Measurements from ENCODE around the gene ETNK2. TPM values are rescaled to one million over a fixed set of nuclear protein-coding genes. Genes with fewer than 3 reads are reported as not detected.

ETNK2 gene
- total RNA-seq, 1 experiment from 2014 or later: 1.1 TPM

DNA sequence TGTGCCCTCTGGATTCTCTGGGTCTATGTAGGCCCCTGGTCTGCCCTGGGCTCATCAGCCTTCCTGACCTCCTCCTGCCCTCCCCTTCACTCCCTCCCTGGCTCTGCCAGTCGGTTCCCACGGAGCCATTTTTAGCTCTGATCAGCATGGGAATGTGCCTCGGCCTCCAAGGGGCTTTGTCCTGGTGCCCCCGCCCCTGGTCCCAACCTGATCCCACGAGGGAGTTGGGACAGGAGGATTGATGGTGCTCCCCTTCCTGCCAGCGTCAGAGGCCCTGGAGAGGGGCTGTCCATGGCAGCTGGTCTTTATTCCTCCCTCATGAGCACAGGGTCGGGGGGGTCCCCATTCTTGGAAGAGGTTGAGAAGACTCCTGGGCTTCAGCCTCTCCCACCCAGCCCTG lies 24.9 kb downstream of the ETNK2 start:
- no peak for DNase-seq (ENCODE audit: low read depth)

DNA sequence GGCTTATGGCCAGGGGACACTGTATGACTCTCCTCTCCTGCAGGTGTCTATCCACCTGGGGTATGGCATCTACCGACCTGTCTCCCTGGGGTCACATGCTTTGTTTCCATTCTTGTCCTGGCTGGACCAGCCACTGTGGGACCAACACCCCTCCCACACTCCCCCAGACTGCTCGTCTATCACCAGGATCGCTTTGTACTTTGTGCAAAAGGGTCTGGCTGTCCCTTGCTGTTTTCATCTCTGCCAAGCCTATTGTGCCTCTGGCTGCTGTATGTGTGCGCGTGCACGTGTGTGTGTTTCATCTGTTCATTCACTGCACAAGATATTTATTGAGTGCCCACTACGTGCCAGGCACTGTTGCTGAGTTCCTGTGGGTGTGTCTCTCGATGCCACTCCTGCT lies 25.5 kb downstream of the ETNK2 start:
- no peak for DNase-seq (ENCODE audit: low read depth)

DNA sequence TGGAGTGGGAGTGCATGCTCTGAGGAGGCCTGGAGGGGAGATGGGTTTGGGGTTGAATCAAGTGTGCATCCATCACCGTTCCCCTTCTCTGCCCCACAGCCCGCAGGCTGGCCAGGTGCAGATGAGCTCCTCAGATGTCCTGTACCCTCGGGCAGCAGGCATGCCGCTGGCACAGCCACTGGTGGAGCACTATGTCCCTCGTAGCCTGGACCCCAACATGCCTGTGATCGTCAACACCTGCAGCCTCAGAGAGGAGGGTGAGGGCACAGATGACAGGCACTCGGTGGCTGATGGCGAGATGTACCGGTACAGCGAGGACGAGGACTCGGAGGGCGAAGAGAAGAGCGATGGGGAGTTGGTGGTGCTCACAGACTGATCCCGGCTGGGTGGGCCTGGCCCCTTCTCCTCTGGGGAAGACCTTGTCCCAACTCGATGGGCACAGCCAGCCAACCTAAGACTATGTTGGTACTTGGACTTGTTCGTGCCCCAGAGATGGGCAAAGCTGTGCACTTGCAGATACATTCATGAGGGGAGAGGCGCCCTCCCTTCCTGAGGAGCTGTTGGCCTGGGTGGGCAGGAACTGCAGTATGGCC lies 26.0 kb downstream of the ETNK2 start:
- DNase-seq (ENCODE audit: low read depth): no peak

DNA sequence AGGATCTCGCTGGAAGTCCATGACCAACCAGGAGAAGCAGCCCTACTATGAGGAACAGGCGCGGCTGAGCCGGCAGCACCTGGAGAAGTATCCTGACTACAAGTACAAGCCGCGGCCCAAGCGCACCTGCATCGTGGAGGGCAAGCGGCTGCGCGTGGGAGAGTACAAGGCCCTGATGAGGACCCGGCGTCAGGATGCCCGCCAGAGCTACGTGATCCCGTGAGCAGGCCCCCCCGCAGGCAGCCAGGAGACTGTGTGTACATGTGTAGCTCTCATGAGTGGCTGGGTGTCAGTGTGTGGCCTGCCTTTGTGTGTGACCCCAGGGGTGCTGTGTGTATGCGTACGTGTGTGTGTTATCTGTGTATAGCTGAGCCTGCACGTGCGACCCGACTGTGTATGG lies 27.2 kb downstream of the ETNK2 start:
- DNase-seq (ENCODE audit: low read depth): no peak

DNA sequence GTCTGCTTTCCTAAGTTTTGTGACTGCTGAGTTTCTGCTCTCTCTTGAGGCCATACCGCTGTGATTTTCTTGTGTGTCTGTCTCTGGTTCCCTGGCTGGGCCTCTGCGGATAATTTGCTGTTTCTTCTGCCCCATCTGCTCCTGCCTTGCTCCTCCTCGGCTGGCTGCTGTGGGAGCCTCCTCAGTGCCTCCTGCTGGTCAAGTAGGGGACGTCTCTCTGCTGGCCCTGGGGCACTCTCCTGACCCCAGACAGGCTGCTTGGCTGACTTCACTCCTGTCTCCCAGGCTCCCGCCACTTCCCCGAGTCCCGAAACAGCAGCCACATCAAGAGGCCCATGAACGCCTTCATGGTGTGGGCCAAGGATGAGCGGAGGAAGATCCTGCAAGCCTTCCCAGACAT lies 28.5 kb downstream of the ETNK2 start:
- DNase-seq (ENCODE audit: low read depth): no peak

DNA sequence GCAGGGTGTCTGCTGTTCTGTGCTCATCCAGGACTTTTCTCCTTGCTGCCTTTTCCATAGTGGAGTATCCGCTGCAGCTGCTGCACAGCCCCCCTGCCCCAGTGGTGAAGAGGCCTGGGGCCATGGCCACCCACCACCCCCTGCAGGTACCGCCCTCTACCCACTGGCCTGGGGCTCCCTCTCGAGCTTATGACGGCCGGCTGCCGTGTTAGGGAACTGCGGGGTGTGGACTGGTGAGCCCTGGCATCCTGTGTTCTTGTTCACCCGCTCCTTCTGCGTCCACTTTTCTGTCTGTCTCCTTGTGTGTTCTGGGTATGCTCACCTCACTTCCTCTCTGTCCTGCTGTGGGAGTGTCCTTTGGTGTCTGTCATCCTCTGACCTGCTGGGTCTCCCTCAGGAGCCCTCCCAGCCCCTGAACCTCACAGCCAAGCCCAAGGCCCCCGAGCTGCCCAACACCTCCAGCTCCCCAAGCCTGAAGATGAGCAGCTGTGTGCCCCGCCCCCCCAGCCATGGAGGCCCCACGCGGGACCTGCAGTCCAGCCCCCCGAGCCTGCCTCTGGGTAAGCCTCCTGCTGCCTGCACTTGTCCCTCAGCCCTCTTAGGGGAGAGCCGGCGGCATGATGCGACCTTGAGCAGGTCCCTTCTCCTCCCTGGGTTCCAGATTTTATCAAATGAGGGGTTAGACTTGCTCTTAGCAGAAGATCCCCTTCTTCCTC lies 29.8 kb downstream of the ETNK2 start:
- no peak for DNase-seq (ENCODE audit: low read depth)

DNA sequence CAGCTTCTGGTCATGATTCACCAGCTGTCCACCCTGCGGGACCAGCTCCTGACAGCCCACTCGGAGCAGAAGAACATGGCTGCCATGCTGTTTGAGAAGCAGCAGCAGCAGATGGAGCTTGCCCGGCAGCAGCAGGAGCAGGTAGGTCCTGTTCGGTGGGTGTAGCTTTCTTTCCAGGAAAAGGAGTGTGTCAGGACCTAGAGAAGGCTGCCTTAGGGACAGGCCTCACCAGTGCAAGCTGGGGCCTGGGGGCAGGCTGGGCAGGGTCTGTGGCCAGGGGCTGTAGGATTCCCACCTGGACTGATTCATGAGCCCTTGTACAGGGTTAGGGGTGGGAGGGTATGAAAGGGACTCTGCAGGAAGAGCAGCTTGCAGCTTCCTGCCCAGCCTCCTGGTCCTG lies 35.3 kb downstream of the ETNK2 start:
- no peak for DNase-seq (ENCODE audit: low read depth)

DNA sequence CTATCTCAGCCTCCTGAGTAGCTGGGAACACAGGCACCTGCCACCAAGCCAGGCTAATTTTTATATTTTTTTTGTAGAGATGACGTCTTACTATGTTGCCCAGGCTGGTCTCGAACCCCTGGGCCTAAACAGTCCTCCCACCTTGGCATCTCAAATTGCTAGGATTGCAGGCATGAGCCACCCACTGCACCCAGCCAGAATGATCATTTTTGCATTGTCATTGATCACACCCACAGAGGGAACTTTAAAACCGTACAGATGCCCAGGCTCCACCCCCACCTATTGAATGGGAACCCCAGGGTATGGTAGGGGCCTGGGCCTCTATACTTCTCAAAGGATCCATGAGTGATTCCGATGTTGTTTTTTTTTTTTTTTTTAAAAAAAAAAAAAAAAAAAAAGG lies 36.7 kb downstream of the ETNK2 start:
- no peak for DNase-seq (ENCODE audit: low read depth)

DNA sequence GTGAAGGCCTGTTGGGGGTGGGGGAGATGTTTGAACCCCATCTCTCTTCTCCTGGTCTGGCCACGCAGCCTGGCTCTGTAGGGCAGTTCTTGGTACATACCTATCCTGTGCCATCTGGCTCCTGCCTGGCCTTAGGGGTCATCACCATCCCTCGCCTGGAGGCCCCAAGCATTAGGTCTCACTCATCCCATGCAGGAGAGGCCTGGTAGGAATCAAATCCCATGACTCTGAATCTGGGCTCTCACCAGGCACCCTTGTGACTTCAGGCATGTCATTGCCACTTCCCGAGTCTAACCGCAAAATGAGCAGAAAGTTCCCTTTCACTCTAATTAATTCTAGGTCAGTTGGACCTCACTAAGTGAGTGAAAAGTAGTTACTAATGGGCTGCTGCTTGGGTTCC lies 37.2 kb downstream of the ETNK2 start:
- no peak for DNase-seq (ENCODE audit: low read depth)

DNA sequence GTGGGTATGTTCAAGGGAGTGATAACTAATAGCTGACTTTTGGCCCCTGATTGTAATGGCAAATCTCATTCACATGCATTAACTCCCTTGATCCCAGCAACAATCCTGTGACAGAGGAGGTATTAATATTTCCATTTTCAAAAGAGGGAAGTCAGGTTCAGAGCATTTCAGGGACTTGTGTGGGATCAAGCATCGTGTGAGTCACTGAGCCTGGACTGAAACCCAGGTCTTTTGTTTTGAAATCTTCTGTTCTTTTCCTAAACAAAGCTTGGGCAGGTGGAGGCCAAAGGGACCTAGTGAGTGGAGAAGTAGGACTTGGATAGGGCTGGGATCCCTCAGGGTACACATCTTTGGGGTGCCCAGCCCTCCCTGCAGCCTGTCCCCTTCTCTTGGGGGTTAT lies 37.9 kb downstream of the ETNK2 start:
- no peak for DNase-seq (ENCODE audit: low read depth)

DNA sequence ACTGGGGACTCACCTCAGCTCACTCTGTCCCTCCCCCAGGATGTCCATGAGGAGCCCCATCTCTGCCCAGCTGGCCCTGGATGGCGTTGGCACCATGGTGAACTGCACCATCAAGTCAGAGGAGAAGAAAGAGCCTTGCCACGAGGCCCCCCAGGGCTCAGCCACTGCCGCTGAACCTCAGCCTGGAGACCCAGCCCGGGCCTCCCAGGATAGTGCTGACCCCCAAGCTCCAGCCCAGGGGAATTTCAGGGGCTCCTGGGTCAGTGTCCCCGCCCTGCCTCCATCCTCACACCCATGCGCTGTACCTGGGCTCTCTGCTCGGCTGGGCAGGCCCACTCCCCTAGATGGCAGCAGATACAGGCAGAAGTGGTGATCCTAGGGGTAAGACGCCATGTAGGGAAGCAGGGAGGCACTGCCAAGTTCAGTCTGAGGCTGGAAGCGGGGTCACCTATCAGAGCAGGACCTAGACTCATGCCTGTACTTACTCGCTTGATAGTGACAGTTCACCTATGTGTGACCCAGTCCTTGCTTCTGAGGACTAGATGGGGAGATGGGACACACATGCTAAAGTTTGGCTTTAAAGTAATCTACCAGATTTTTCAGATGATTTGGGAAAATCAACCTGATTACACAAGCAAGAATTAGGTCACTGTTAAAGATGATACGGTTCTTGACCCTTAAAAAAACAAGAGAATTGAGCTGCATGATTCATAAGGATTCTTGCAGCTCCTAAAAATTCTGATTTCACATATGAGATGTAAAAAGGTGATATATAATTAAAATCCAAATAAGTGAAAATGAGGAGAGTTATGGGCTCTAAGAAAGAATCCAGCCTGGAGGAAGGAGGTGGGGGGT lies 38.7 kb downstream of the ETNK2 start:
- no peak for DNase-seq (ENCODE audit: low read depth)

DNA sequence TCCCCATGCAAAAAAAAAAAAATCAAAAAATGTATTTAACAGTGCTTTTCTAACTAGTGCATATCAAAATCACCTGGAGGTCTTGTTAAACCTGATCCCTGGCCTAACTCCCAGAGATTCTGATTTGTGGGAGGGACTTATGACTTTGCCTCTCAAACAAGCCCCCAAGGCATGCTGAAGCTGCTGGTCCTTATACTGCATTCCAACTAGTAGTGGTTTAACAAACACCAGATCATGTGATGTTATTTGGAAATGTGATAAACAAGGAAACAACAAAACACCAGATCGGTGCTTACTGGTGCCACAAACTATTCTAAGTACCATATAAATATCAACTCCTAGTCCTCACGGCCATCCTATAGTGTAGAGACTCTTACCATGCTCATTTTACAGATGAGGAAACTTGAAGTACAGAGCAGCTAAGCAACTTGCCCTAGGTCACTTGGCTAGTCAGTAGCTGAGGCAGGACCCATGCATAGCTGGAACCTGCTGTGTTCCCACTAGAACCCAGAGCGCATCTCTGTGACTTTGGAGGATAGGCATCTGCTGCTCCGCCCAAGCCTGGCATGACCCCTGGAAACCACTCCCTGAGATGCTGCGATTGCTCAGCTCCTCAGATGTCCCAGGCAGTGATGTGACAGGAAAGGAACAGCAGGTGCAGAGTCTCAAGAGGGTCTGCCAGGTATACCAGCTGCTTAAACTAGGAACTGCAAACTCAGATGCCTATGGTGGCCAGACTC lies 40.8 kb downstream of the ETNK2 start:
- no peak for DNase-seq (ENCODE audit: low read depth)

DNA sequence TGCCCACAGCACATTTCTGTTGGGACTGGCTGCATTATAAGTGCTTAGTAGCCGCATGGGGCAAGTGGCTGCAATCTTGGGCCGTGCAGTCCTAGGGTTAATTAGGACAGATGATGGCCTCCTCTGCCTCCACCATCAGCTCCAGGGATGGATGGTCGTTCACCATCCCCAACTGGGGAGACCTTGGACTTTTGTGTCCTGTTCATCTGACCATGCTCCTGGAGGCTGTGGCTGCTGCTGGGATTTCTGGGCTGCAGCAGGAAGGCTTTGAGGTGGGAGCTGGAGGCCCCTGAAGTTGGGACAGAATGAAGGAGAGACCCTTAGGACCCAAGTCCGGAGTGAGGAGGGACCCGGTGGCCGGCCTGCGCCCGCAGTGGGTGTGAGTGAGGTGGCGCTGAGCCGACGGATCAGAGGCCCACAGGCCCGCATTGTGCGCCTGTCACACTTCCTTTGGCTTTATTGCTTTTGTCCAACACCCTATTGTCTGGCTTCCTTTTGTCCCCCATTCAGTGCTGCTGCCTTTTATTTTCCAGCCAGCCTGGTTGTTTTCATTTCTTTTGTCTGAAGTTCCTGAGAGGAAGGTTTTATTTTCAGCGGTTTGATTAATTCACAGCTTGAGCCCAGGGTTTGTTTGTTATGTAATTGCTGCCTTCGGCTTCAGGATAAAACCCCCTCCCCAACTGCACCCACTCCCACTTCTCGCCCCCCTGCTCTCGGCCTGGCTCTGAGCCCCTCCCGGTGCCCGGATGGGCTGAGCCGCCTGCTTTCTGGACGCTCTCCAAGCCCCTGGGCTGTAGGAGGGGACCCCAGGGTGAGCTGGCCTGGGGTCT lies 43.3 kb downstream of the ETNK2 start:
- DNase-seq (ENCODE audit: low read depth): no peak

DNA sequence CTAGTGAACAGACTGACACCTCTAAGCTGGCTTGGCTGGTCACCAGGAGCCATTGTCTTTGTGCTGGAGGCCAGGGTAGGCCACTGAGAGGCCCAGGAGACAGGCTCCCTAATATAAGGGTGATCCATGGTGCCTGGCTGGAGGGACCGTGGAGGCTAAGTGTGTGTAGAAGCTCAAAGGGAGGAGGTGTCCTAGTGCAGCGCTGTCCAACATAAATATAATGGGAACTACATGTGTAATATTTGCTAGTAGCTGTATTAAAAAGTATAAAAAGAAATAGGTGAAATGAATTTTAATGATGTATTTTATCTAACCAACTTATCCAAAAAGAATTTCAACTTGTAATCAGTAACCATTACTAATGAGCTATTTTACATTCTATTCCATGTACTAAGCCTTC lies 44.0 kb downstream of the ETNK2 start:
- DNase-seq (ENCODE audit: low read depth): no peak

DNA sequence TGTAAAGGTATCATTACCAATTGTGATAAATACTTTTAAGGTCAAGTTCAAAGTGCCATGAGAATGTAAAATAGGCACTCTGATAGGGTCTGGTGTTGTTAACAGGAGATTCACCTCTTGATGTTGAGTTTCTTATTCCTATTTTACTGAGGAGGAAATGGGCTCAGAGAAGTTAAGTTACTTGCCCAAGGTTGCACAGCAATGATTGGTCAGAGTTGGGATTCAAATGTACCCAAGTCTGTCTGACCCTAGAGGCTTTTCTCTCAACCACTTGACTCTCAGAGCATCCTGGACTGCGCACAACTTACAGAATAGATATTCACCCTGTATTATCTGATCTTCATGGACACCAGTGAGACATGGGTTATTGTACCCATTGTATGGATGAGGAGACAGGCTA lies 45.0 kb downstream of the ETNK2 start:
- DNase-seq (ENCODE audit: low read depth): no peak

DNA sequence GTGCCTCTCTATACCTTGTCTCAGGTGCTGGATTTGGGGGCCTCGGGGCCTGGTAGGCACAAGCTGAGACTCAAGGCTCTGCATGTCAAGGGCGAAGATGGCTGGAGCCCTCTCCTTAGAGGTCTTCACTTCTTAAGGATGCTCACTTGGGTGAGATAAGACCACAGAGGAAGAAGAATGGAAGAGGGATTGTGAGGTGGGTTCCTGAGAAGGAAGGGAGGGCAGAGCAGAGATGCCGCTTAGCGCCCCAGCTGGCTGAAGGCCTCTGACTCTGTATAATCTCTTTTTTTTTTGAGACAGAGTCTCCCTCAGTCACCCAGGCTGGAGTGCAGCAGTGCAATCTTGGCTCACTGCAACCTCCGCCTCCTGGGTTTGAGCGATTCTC lies 46.7 kb downstream of the ETNK2 start:
- DNase-seq (ENCODE audit: low read depth): no peak

DNA sequence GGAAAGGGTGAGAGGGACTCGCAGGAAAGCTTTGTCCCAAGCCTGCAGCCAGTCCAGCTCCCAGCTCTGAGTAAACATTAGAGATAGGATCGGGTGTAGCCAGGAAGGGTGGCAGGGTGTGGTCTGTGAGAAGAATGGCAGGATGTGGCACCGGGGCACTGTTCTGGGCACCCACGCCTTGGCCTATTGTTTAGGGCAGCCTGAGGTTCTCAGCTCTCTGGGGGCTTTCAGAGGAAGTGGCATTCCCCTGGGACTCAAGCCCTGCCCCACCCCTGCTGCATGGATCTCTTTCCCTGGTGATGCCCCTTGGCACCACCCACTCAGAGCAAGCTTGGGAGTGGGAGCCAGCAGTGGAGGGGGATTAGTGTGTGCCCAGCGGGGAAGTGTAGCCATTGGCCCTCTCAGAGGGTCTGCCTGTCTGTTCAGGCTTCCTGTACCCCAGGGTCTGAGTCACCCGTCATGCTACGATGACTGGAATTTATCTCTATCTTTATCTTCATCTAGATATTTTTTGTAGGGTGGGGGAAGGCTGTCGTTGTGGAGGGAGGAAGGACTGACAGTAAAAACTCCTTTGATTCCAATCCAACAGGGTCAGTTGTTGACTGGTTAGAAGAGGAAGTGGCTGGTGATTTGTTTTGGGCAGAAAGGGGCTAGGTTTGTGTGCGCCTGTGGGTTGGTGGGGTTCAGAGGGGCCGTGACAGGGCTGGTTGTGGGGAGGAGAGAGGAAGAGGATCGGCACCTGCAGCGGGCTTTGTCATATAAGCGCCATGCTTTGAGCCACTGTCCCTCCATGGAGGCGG lies 47.3 kb downstream of the ETNK2 start:
- DNase-seq (ENCODE audit: low read depth): no peak

DNA sequence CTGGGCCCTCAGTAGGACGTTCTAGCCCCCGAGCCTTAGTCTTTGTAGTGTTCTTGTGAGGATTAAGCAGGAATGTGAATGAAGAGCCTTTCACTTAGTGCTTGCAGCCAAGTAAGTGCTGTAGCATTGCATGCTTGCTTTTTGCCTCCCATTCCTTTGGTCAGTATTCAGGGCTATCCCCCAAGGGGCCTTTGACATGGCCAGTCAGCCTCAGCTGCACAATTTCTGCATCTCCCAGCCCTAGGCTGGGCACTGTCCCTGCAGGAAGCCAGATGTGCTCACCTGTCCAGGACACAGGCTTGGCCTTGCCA lies 48.5 kb downstream of the ETNK2 start:
- DNase-seq (ENCODE audit: low read depth): no peak

DNA sequence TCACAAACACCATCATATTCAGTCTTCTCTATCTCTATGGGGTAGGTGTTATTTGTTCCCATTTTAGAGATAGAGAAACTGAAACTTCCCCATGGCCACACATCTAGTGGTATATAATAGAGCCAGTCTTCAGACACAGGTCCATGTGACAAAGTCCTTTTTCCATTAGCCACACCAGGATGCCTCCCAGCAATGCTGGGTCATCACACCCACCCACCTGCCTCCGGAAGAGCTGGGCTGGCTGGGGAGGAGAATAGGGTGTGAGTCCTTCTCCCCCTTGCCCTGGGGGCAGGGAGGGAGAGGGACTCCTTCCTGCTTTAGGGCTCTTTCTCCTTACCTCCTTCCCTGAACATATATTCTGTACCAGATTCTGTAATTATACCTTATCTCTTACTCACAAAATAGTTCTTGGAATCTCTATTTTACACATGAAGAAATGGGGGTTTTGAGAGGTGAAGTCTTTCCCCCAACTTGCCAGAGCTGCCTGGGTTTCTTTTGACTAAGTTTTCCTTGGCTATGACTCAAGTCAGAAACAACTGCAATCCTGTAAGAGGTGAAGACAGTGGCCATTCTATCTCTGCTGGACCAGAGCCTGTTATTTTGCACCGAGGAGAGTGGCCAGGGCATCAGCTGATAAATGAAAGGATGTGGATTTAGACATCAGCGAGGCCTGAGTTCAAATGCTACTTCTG lies 49.0 kb downstream of the ETNK2 start:
- DNase-seq (ENCODE audit: low read depth): no peak

DNA sequence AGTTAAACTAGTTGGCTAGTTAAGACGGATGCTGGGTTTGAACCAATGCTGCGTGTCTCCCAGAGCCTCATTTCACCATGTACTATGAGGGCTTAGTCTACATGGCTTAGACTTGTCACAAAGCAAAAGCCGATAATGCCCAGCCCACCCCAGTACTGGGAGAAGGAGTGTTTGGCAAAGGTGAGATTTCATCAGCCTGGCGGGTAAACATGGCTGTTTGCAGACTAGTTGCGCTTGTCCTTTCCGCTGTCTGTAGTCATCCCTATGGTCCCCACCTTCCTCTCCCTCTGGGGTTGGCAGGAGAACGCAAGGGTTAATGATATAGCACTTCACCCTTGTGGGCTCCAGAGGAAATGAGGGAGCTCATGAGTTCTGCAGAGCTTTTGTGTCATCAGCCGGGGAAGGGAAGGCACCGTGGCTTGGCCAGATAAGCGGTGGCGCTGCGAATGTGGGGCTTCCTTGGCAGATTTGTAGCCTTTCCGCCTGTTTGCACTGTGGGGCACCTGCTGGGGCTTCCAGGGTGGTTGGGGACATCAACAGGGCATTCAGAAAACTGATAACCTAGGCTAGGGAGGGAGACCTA lies 49.7 kb downstream of the ETNK2 start:
- DNase-seq (ENCODE audit: low read depth): no peak
